MM.1S (cell line): ENCODE measurements around the gene SMIM14.
A peak's percentile ranks its signal among the peaks of the same experiment; 100 is the strongest.

Experiments used
- DNase-seq: peaks from one replicate; pipeline ENCODE4 v3.0.0-alpha.2; 2015
- H2AFZ ChIP-seq: fragments of 300-600 bp; sonication (generic); 2 replicates; pipeline ENCODE4 v1.6.0; 2016; ENCODE audit warnings: antibody characterized with exemption, low read length
- H3F3A ChIP-seq: fragments of 300-600 bp; sonication (generic); 2 replicates; pipeline ENCODE4 v1.6.1; 2016; ENCODE audit warnings: mild to moderate bottlenecking, antibody characterized with exemption, low read length, moderate library complexity, mixed read lengths; ENCODE audit not compliant: insufficient read depth
- H3K27ac ChIP-seq: fragments of 300-600 bp; sonication (generic); 2 replicates; pipeline ENCODE4 v1.5.1; 2016; ENCODE audit warnings: mild to moderate bottlenecking, low read length
- H3K27me3 ChIP-seq: fragments of 300-600 bp; sonication (generic); replicated peaks from 2 replicates; pipeline ENCODE4 v1.6.0; 2016; ENCODE audit warnings: low read length; ENCODE audit not compliant: insufficient read depth
- H3K36me3 ChIP-seq: fragments of 300-600 bp; sonication (generic); replicated peaks from 2 replicates; pipeline ENCODE4 v1.6.1; 2016; ENCODE audit warnings: mild to moderate bottlenecking, low read length, mixed read lengths; ENCODE audit not compliant: insufficient read depth
- H3K4me1 ChIP-seq: fragments of 300-600 bp; sonication (generic); 2 replicates; pipeline ENCODE4 v1.6.1; 2016; ENCODE audit warnings: low read length, mixed read lengths
- H3K4me2 ChIP-seq: fragments of 300-600 bp; sonication (generic); 2 replicates; pipeline ENCODE4 v1.6.0; 2016; ENCODE audit warnings: low read depth, low read length
- H3K4me3 ChIP-seq: fragments of 300-600 bp; sonication (generic); 2 replicates; pipeline ENCODE4 v1.5.1; 2016; ENCODE audit warnings: low read length, mixed read lengths
- H3K79me2 ChIP-seq: fragments of 300-600 bp; sonication (generic); 2 replicates; pipeline ENCODE4 v1.6.1; 2016; ENCODE audit warnings: mixed run types, low read length, mixed read lengths
- H3K9ac ChIP-seq: fragments of 300-600 bp; sonication (generic); 2 replicates; pipeline ENCODE4 v1.6.1; 2016; ENCODE audit warnings: low read length, mixed read lengths
- H3K9me2 ChIP-seq: fragments of 300-600 bp; sonication (generic); replicated peaks from 2 replicates; pipeline ENCODE4 v1.6.1; 2016; ENCODE audit warnings: mild to moderate bottlenecking, low read length, mixed read lengths; ENCODE audit not compliant: insufficient read depth
- H3K9me3 ChIP-seq: fragments of 300-600 bp; sonication (generic); replicated peaks from 2 replicates; pipeline ENCODE4 v1.6.1; 2016; ENCODE audit warnings: mild to moderate bottlenecking, low read length, mixed read lengths; ENCODE audit not compliant: insufficient read depth
- H4K20me1 ChIP-seq: fragments of 300-600 bp; sonication (generic); 2 replicates; pipeline ENCODE4 v1.6.1; 2016; ENCODE audit warnings: mild to moderate bottlenecking, low read length, moderate library complexity, mixed read lengths; ENCODE audit not compliant: insufficient read depth
- CTCF ChIP-seq: fragments of 300-600 bp; sonication (generic); IDR thresholded peaks from 2 replicates; pipeline ENCODE4 v1.5.1; 2016; ENCODE audit warnings: antibody characterized with exemption, low read length, mixed read lengths
- EZH2 ChIP-seq: fragments of 300-600 bp; sonication (generic); optimal IDR thresholded peaks from 2 replicates; pipeline ENCODE3; 2017; ENCODE audit warnings: low read depth, mild to moderate bottlenecking, antibody characterized with exemption, low read length, mixed read lengths
- EZH2phosphoT487 ChIP-seq: fragments of 300-600 bp; sonication (generic); IDR thresholded peaks from 2 replicates; pipeline ENCODE4 v1.6.1; 2018; ENCODE audit warnings: antibody characterized with exemption, low read length

The SMIM14 gene

GRCh38 chr4:39568805-39569204, 69.9 kb downstream of the SMIM14 start:
- Histone ChIP-seq H2AFZ (peak overlapping the region; percentile 71), H3K4me2 (peak overlapping the region; percentile 71), H3K27ac (no peak overlapping the region; the same call in 1 of the 2 replicates), H3K9me2 (no peaks in the 10 kb centered on the region), H3K9me3 (no peaks in the 10 kb centered on the region), H4K20me1 (no peaks in the 10 kb centered on the region), H3K36me3 (no peaks in the 10 kb centered on the region), H3K4me3 (peak overlapping the region; percentile 64), H3K79me2 (no peaks in the 10 kb centered on the region), H3K9ac (peak overlapping the region; percentile 46; the same call in 1 of the 2 replicates), H3K4me1 (no peaks in the 10 kb centered on the region), H3F3A (no peaks in the 10 kb centered on the region), H3K27me3 (no peaks in the 10 kb centered on the region)
- DNase-seq, result peak; percentile 34
- no peak for TF ChIP-seq CTCF
- TF ChIP-seq EZH2phosphoT487, result no peak
- no peak for TF ChIP-seq EZH2

- no peaks in the 10 kb centered on the region for H3K9me3 ChIP-seq
- no peak overlapping the region for H3K27ac ChIP-seq
- no peaks in the 10 kb centered on the region for H4K20me1 ChIP-seq
- no peaks in the 10 kb centered on the region for H3K9me2 ChIP-seq
- no peak overlapping the region for H2AFZ ChIP-seq
- H3K27me3 ChIP-seq, result no peaks in the 10 kb centered on the region
- H3K9ac ChIP-seq, result no peak overlapping the region
- H3F3A ChIP-seq, result no peaks in the 10 kb centered on the region
- no peak overlapping the region for H3K4me3 ChIP-seq
- H3K79me2 ChIP-seq, result no peaks in the 10 kb centered on the region
- H3K36me3 ChIP-seq, result no peaks in the 10 kb centered on the region
- TF ChIP-seq EZH2 (no peak), EZH2phosphoT487 (no peak), CTCF (no peak)
- no peak overlapping the region for H3K4me2 ChIP-seq
- DNase-seq, result no peak
- H3K4me1 ChIP-seq, result no peaks in the 10 kb centered on the region
These were observed 72.6 kb downstream of the SMIM14 start for GRCh38 chr4:39565878-39566600.

GRCh38 chr4:39563346-39563847, 75.3 kb downstream of the SMIM14 start:
- DNase-seq, result no peak
- Histone ChIP-seq H2AFZ (no peak overlapping the region), H3K4me3 (no peak overlapping the region), H4K20me1 (no peaks in the 10 kb centered on the region), H3K9ac (no peak overlapping the region), H3K9me3 (no peaks in the 10 kb centered on the region), H3K79me2 (no peaks in the 10 kb centered on the region), H3K4me2 (no peak overlapping the region), H3K36me3 (no peaks in the 10 kb centered on the region), H3F3A (no peaks in the 10 kb centered on the region), H3K9me2 (no peaks in the 10 kb centered on the region), H3K4me1 (no peaks in the 10 kb centered on the region), H3K27me3 (no peaks in the 10 kb centered on the region), H3K27ac (no peak overlapping the region)
- no peak for TF ChIP-seq CTCF
- TF ChIP-seq EZH2, result no peak
- no peak for TF ChIP-seq EZH2phosphoT487
